Keratinocyte (primary cell): Measurements from ENCODE around the gene SPSB4. TPM values are rescaled to one million over a fixed set of nuclear protein-coding genes. Genes with fewer than 3 reads are reported as not detected.

ENCODE experiments used
- DNase-seq: peaks from one replicate; pipeline ENCODE4 v3.0.0-alpha.2; 2011; ENCODE audit warnings: low read depth, missing footprints, low spot score
- FAIRE-seq: peaks from 2 replicates; lab custom pipeline; 2011; peaks lifted over from hg19 to GRCh38; lab: Jason Lieb, UNC
- H2AFZ ChIP-seq: 2 replicates; pipeline ENCODE4 v1.6.0; 2012; ENCODE audit warnings: low read length, control low read depth, inconsistent platforms; ENCODE audit not compliant: control insufficient read depth
- H3K27ac ChIP-seq: 2 replicates; pipeline ENCODE4 v1.5.1; 2011; ENCODE audit warnings: low read length; ENCODE audit not compliant: control insufficient read depth, insufficient read depth
- H3K27me3 ChIP-seq: 3 replicates; pipeline ENCODE4 v1.6.0; 2011; ENCODE audit warnings: low read length; ENCODE audit not compliant: control insufficient read depth, insufficient read depth; ENCODE audit errors: extremely low read depth
- H3K36me3 ChIP-seq, 2 experiments: 2 replicates in 1 of 2; 3 replicates in 1 of 2; pipeline ENCODE4 v1.5.1; 2011; ENCODE audit warnings: low read length in 2 of 2, mild to moderate bottlenecking in 1 of 2; ENCODE audit not compliant: control insufficient read depth in 2 of 2, insufficient read depth in 2 of 2; ENCODE audit errors: extremely low read depth in 1 of 2
- H3K4me1 ChIP-seq: 3 replicates; pipeline ENCODE4 v1.5.1; 2011; ENCODE audit warnings: low read length; ENCODE audit not compliant: control insufficient read depth, insufficient read depth; ENCODE audit errors: extremely low read depth
- H3K4me2 ChIP-seq: 3 replicates; pipeline ENCODE4 v1.6.0; 2011; ENCODE audit warnings: low read depth, low read length; ENCODE audit not compliant: control insufficient read depth, insufficient read depth; ENCODE audit errors: extremely low read depth
- H3K4me3 ChIP-seq, 3 experiments: fragments of 200-600 bp in 1 of 3; sonication (generic) in 1 of 3; 2 replicates in 2 of 3; 3 replicates in 1 of 3; pipeline ENCODE4 v1.5.1; 2011 to 2016; ENCODE audit warnings: low read length in 3 of 3, mild to moderate bottlenecking in 3 of 3, control low read depth in 2 of 3, inconsistent platforms in 1 of 3, low read depth in 1 of 3, mixed read lengths in 1 of 3, mixed run types in 1 of 3, moderate library complexity in 1 of 3; ENCODE audit not compliant: control insufficient read depth in 2 of 3, insufficient read depth in 2 of 3; ENCODE audit errors: extremely low read depth in 1 of 3
- H3K79me2 ChIP-seq: 2 replicates; pipeline ENCODE4 v1.6.0; 2012; ENCODE audit warnings: low read length; ENCODE audit not compliant: control insufficient read depth, insufficient read depth
- H3K9ac ChIP-seq: 3 replicates; pipeline ENCODE4 v1.6.0; 2011; ENCODE audit warnings: low read length; ENCODE audit not compliant: control insufficient read depth, insufficient read depth; ENCODE audit errors: extremely low read depth
- H3K9me1 ChIP-seq: 3 replicates; pipeline ENCODE4 v1.6.0; 2011; ENCODE audit warnings: low read length; ENCODE audit not compliant: control insufficient read depth, insufficient read depth; ENCODE audit errors: extremely low read depth
- H3K9me3 ChIP-seq: 2 replicates; pipeline ENCODE4 v1.5.1; 2012; ENCODE audit warnings: low read depth, low read length; ENCODE audit not compliant: control insufficient read depth
- H4K20me1 ChIP-seq: 3 replicates; pipeline ENCODE4 v1.6.0; 2011; ENCODE audit warnings: low read length; ENCODE audit not compliant: control insufficient read depth, insufficient read depth; ENCODE audit errors: extremely low read depth
- EZH2 ChIP-seq: IDR thresholded peaks from one replicate; pipeline ENCODE4 v1.6.1; 2012; ENCODE audit warnings: inconsistent platforms, mild to moderate bottlenecking, low read length, moderate library complexity
- dilution Hi-C: fragments of 300-500 bp; cut with MboI; formaldehyde crosslinking; loops from one replicate; pipeline ENCODE4 v1.7.0; 2020; ENCODE audit warnings: low sequenced_read_pairs; ENCODE audit not compliant: extremely low pct_ligation_motif_present
- polyA plus RNA-seq, 5 experiments: library from polyadenylated mRNA; depleted of rRNA in 3 of 5; stranded (reverse) in 3 of 5; stranded (forward) in 1 of 5; unstranded in 1 of 5; fragments of >200 nt; gene quantifications; 1 replicate in 1 of 5; 2 replicates in 3 of 5; 3 replicates in 1 of 5; pipeline versions ENCODE4 v1.2.1 to v1.2.3, GENCODE V29; 2011 to 2012; ENCODE audit warnings: missing spikeins in 2 of 5, low read depth in 1 of 5, low replicate concordance in 1 of 5
- TF ChIP-seq, protein P1 (sequence below), 3 experiments: IDR thresholded peaks in 1 of 3; conservative IDR thresholded peaks in 1 of 3; optimal IDR thresholded peaks in 1 of 3; 2 replicates in 2 of 3; 3 replicates in 1 of 3; pipeline versions ENCODE3 to v1.5.1; 2011; ENCODE audit warnings: low read length in 3 of 3, mild to moderate bottlenecking in 3 of 3, moderate library complexity in 2 of 3, control low read depth in 1 of 3, inconsistent platforms in 1 of 3; ENCODE audit not compliant: insufficient read depth in 2 of 3; ENCODE audit errors: extremely low read depth in 1 of 3

SPSB4 gene
- polyA plus RNA-seq, 1 donor (not counting 4 experiments of a cell fraction or from before 2014, with no cell fraction given): not detected

DNA sequence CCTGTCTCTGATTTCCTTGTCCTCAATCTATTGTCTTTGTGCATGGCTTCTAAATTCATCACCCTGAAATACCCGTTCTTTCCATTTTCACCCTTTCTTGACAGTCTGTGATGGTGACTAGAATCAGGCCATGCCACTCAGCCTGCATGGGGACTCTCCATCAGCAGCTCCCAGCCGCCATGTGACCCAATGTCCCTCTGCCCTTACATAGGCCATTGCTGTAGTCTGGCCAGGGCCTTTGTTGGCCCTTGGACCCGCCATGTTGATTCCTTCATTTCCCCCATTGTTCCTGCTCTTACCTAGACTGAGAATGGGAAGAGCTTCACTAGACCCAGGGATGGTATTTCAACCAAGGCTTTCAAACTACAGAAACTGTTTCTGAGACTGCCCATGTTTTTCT, 45.8 kb downstream of the SPSB4 start:
- TF ChIP-seq EZH2: no peak
- TF ChIP-seq, protein P1, sequence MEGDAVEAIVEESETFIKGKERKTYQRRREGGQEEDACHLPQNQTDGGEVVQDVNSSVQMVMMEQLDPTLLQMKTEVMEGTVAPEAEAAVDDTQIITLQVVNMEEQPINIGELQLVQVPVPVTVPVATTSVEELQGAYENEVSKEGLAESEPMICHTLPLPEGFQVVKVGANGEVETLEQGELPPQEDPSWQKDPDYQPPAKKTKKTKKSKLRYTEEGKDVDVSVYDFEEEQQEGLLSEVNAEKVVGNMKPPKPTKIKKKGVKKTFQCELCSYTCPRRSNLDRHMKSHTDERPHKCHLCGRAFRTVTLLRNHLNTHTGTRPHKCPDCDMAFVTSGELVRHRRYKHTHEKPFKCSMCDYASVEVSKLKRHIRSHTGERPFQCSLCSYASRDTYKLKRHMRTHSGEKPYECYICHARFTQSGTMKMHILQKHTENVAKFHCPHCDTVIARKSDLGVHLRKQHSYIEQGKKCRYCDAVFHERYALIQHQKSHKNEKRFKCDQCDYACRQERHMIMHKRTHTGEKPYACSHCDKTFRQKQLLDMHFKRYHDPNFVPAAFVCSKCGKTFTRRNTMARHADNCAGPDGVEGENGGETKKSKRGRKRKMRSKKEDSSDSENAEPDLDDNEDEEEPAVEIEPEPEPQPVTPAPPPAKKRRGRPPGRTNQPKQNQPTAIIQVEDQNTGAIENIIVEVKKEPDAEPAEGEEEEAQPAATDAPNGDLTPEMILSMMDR (optimal IDR thresholded peaks at IDR 0.05 in 1 of 3, IDR thresholded peaks at IDR 0.05 in 1 of 3, conservative IDR thresholded peaks at IDR 0.05 in 1 of 3; ENCODE audit: extremely low read depth in 1 of 3, insufficient read depth in 2 of 3, low read length in 3 of 3): no peak
- Histone ChIP-seq H3K4me2 (no peak overlapping the region), H3K36me3 (no peaks in the 10 kb centered on the region), H3K27me3 (no peaks in the 10 kb centered on the region), H3K9me3 (no peaks in the 10 kb centered on the region), H3K9me1 (no peaks in the 10 kb centered on the region), H3K27ac (no peak overlapping the region), H3K9ac (no peak overlapping the region), H4K20me1 (no peaks in the 10 kb centered on the region), H3K79me2 (no peaks in the 10 kb centered on the region), H3K4me1 (peaks cover 7% of the 10 kb centered on the region), H2AFZ (no peak overlapping the region), H3K4me3 (no peak overlapping the region)
- DNase-seq (no peak), FAIRE-seq (no peak)
- dilution Hi-C loops: no loop called here

DNA sequence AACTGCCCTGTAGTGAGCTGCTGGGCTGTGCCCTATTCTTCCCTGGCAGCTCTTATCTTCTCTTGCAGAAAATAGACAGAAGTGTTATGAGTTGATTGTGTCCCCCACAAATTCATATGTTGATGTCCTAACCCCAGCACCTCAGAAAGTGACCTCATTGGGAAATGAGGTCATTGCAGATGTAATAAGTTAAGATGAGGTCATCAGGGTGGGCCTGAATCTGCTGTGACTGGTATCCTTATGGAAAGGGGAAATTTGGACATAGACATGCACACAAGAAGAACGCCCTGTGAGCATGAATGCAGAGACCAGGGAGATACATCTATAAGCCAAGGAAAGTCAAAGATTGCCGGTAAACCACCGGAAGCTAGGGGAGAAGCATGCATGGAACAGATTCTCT, 49.0 kb downstream of the SPSB4 start:
- Histone ChIP-seq H4K20me1 (no peaks in the 10 kb centered on the region), H3K36me3 (no peaks in the 10 kb centered on the region), H3K27ac (no peak overlapping the region), H3K9me1 (no peaks in the 10 kb centered on the region), H3K9ac (no peak overlapping the region), H3K4me2 (no peak overlapping the region), H3K79me2 (no peaks in the 10 kb centered on the region), H3K9me3 (no peaks in the 10 kb centered on the region), H3K4me3 (no peak overlapping the region), H2AFZ (no peak overlapping the region), H3K4me1 (no peaks in the 10 kb centered on the region), H3K27me3 (no peaks in the 10 kb centered on the region)
- DNase-seq: no peak
- dilution Hi-C loops: no loop called here
- FAIRE-seq: no peak
- TF ChIP-seq, protein P1 (optimal IDR thresholded peaks at IDR 0.05 in 1 of 3, IDR thresholded peaks at IDR 0.05 in 1 of 3, conservative IDR thresholded peaks at IDR 0.05 in 1 of 3; ENCODE audit: extremely low read depth in 1 of 3, insufficient read depth in 2 of 3, low read length in 3 of 3): no peak
- no peak for TF ChIP-seq EZH2
